Heart left ventricle (tissue), 16 donors: ENCODE measurements around the gene APC2. TPM values are rescaled to one million over a fixed set of nuclear protein-coding genes. Genes with fewer than 3 reads are reported as not detected.

Source experiments
- ATAC-seq, 4 donors: fragments of 200-7000 bp; cut with Tn5 transposase; one replicate each; pipeline ENCODE4 v1.9.1; 2020 to 2022; ENCODE audit warnings: moderate library complexity in 4 of 4, mild to moderate bottlenecking in 3 of 4, moderate number of reproducible peaks in 1 of 4
- DNase-seq, 5 donors: peaks; one replicate each; pipeline ENCODE4 v3.0.0-alpha.2; 2020
- H3K27ac ChIP-seq, 12 donors: fragments of 200-600 bp; sonication (generic) in 4 of 12; one replicate each; pipeline versions ENCODE4 v1.5.0 to v1.8.0; 2016 to 2022; ENCODE audit warnings: mild to moderate bottlenecking in 2 of 12
- H3K27me3 ChIP-seq, 9 donors: fragments of 200-600 bp; sonication (generic) in 2 of 9; one replicate each; pipeline versions ENCODE4 v1.5.1 to v1.8.0; 2016 to 2022; ENCODE audit warnings: mild to moderate bottlenecking in 3 of 9
- H3K36me3 ChIP-seq, 9 donors: fragments of 200-600 bp; sonication (generic) in 2 of 9; one replicate each; pipeline versions ENCODE4 v1.5.0 to v1.8.0; 2018 to 2022; ENCODE audit warnings: mild to moderate bottlenecking in 2 of 9
- H3K4me1 ChIP-seq, 12 donors: fragments of 200-600 bp; sonication (generic) in 4 of 12; one replicate each; pipeline versions ENCODE4 v1.5.0 to v1.8.0; 2016 to 2022; ENCODE audit warnings: mild to moderate bottlenecking in 3 of 12
- H3K4me3 ChIP-seq, 12 donors: fragments of 200-600 bp; sonication (generic) in 4 of 12; one replicate each; pipeline versions ENCODE4 v1.5.0 to v1.8.0; 2017 to 2022; ENCODE audit warnings: mild to moderate bottlenecking in 9 of 12, moderate library complexity in 4 of 12
- H3K9me3 ChIP-seq, 12 donors: fragments of 200-600 bp; sonication (generic) in 4 of 12; one replicate each; pipeline versions ENCODE4 v1.5.0 to v1.8.0; 2016 to 2022; ENCODE audit warnings: mild to moderate bottlenecking in 1 of 12
- POLR2A ChIP-seq, 2 donors: fragments of 450-650 bp; IDR thresholded peaks; one replicate each; pipeline ENCODE4 v1.6.1; 2017; ENCODE audit warnings: antibody characterized with exemption in 2 of 2, mild to moderate bottlenecking in 2 of 2, moderate library complexity in 2 of 2
- WGBS, 4 donors: extraction: QIAGEN DNeasy Blood & Tissue Kit in 2 of 4; methylation state at CpG; one replicate each; pipeline versions ENCODE4 v1.1.5 to v1.1.7; 2013 to 2018; 5-methylcytosine and 5-hydroxymethylcytosine counted together
- intact Hi-C, 10 donors: fragments of 100-400 bp; cut with DNase I; formaldehyde crosslinking; loops; one replicate each; pipeline versions ENCODE4 v1.11.1 to v1.14.2; 2022
- polyA plus RNA-seq, 2 donors: library from polyadenylated mRNA; stranded (reverse); fragments of 200-250 nt; gene quantifications; one replicate each; pipeline ENCODE4 v1.2.3, GENCODE V29; 2013
- total RNA-seq, 9 donors: library from RNA; depleted of rRNA in 2 of 9; stranded (reverse); fragments of >200 nt in 2 of 9; fragmentation: NEBNext Ultra II Directional in 3 of 9; extraction: Animal tissue kit (Norgen Biotek cat#: 25700) in 3 of 9; gene quantifications; one replicate each; pipeline versions ENCODE4 v1.1.0 to v1.2.4, GENCODE V29; 2016 to 2023
- TF ChIP-seq, protein P1 (sequence below), 12 donors: fragments of 200-600 bp; sonication (generic) in 4 of 12; IDR thresholded peaks; one replicate each; pipeline versions ENCODE4 v1.5.0 to v1.8.0; 2018 to 2022; ENCODE audit warnings: antibody characterized with exemption in 12 of 12, mild to moderate bottlenecking in 5 of 12
- donor health status: ischemic (EF 13 %, LVEDD 7.1; RV severe dilation, severe dysfunction).
- donor health status: healthy with polysubstance abuse.
- donor health status: DM: no; HTN: yes; CAD: no.
- donor health status: DM: no; HTN: no; CAD: no.
- donor health status: ischemic (EF 25% LVEDD 6.9; RV normal size, moderate dysfunction).
- donor health status: ischemic (EF 25% LVEDD 5.7; RV mildly dilated, moderate dysfunction).
- donor health status: healthy.
- donor health status: DM: yes; HTN: yes; CAD: no.
- donor health status: ischemic (EF 35%, LVEDD 5.7; RV mildly dilated, moderate dysfunction).
- donor health status: nonischemic (EF 11% LVEDD 7.7; RV severe dilation, severe dysfunction).
- donor health status: DM: yes; HTN: yes; CAD: no.
- donor health status: PGD.
- donor health status: ischemic (EF 29% LVEDD 5.4; RV normal size, mild dysfunction).
- donor health status: nonischemic (EF 23%, LVEDD 6.1; RV moderate dilation, normal function).

APC2 gene
- total and polyA plus RNA-seq, 11 donors: 0.04 to 0.72 (median 0.11) TPM; not detected in 1

GRCh38 chr19:1509602-1510441 lies 59.9 kb downstream of the APC2 start:
- Histone ChIP-seq H3K27ac (peak overlapping the region in 3 of 12 donors; percentile 24 to 26 (median 24)), H3K4me1 (peaks cover 0 to 59% (median 15%) of the 10 kb centered on the region in 12 donors)

DNA sequence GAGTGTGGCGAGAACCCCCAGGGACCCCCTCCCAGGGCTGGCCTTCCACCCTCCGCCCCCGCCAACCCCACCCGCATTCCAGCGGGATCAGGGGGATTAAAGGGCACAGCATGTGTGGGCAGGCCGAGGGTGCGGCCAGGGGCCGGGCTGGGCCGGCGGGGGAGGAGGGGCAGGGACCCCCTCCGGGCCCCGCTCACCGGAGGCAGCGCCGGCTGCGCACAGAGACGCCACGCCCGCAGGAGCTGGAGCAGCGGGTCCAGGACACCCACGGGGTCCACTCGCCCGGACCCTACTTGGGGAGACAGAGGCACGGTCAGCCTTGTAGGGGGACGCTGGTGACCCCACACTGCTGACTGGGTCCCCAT lies 60.5 kb downstream of the APC2 start:
- Histone ChIP-seq H3K9me3 (peaks cover 0 to 6% (median 0%) of the 10 kb centered on the region in 12 donors), H3K4me1 (peaks cover 0 to 59% (median 15%) of the 10 kb centered on the region in 12 donors), H3K27ac (peak overlapping the region in 2 of 12 donors; percentile 24 to 26), H3K27me3 (peaks cover 0 to 35% (median 5%) of the 10 kb centered on the region in 9 donors), H3K36me3 (peaks cover 0 to 10% (median 3%) of the 10 kb centered on the region in 9 donors), H3K4me3 (no peak overlapping the region)
- ATAC-seq (no peak), DNase-seq (no peak)
- intact Hi-C loops: loop anchor here in 2 of 10 donors (5.0 to 10.0 kb wide), 2 partner anchors 63 to 236 kb away; partner anchors contain the start of gene FAM174C (in 1 of the 2)
- 47 to 65% (median 52%) methylated on average over 15 to 25 of the region's 25 CpGs for WGBS, 4 donors
- TF ChIP-seq POLR2A (IDR thresholded peaks at IDR 0.05): no peak
- TF ChIP-seq, protein P1, sequence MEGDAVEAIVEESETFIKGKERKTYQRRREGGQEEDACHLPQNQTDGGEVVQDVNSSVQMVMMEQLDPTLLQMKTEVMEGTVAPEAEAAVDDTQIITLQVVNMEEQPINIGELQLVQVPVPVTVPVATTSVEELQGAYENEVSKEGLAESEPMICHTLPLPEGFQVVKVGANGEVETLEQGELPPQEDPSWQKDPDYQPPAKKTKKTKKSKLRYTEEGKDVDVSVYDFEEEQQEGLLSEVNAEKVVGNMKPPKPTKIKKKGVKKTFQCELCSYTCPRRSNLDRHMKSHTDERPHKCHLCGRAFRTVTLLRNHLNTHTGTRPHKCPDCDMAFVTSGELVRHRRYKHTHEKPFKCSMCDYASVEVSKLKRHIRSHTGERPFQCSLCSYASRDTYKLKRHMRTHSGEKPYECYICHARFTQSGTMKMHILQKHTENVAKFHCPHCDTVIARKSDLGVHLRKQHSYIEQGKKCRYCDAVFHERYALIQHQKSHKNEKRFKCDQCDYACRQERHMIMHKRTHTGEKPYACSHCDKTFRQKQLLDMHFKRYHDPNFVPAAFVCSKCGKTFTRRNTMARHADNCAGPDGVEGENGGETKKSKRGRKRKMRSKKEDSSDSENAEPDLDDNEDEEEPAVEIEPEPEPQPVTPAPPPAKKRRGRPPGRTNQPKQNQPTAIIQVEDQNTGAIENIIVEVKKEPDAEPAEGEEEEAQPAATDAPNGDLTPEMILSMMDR (IDR thresholded peaks at IDR 0.05): no peak

More at GRCh38 chr19:1509602-1510441, 59.9 kb downstream of the APC2 start:
- peaks cover 0 to 6% (median 0%) of the 10 kb centered on the region in 12 donors for H3K9me3 ChIP-seq
- ATAC-seq: no peak
- WGBS, 4 donors: 49 to 66% (median 52%) methylated on average over 11 of the region's 11 CpGs
- no peak for DNase-seq
- H3K27me3 ChIP-seq: peaks cover 0 to 32% (median 5%) of the 10 kb centered on the region in 9 donors
- TF ChIP-seq POLR2A (IDR thresholded peaks at IDR 0.05): no peak
- TF ChIP-seq, protein P1 (IDR thresholded peaks at IDR 0.05): no peak
- intact Hi-C loops: loop anchor here in 2 of 10 donors (5.0 to 10.0 kb wide), 2 partner anchors 63 to 235 kb away; partner anchors contain the start of gene FAM174C (in 1 of the 2)
- peaks cover 0 to 13% (median 5%) of the 10 kb centered on the region in 9 donors for H3K36me3 ChIP-seq
- H3K4me3 ChIP-seq: no peak overlapping the region

GRCh38 chr19:1510807-1511206 lies 60.9 kb downstream of the APC2 start:
- Histone ChIP-seq H3K4me1 (peaks cover 0 to 59% (median 15%) of the 10 kb centered on the region in 12 donors), H3K27me3 (peaks cover 0 to 35% (median 5%) of the 10 kb centered on the region in 9 donors), H3K4me3 (no peak overlapping the region), H3K36me3 (peaks cover 0 to 7% (median 0%) of the 10 kb centered on the region in 9 donors), H3K9me3 (peaks cover 0 to 6% (median 0%) of the 10 kb centered on the region in 12 donors), H3K27ac (peak overlapping the region in 2 of 12 donors; percentile 24 to 26)
- DNase-seq (no peak), ATAC-seq (no peak)
- WGBS, 4 donors: 47 to 76% (median 58%) methylated on average over 8 to 9 of the region's 9 CpGs
- intact Hi-C loops: loop anchor here in 2 of 10 donors (5.0 to 10.0 kb wide), 2 partner anchors 64 to 236 kb away; partner anchors contain the start of gene FAM174C (in 1 of the 2)
- TF ChIP-seq POLR2A (IDR thresholded peaks at IDR 0.05): no peak
- TF ChIP-seq, protein P1 (IDR thresholded peaks at IDR 0.05): no peak
